Activated T-cell treated with anti-CD3 and anti-CD28 coated beads, Interleukin-2, amount 50 U/mL, for 1 hour (primary cell): ENCODE data around the gene ATG2A.
"Not testable (repeated sequence)": the region's sequence is repeated elsewhere in the genome, so short reads cannot be mapped to it uniquely, and the experiment has no call there.

Experiments used
- DNase-seq: peaks from one replicate; pipeline ENCODE4 v3.0.0-alpha.2; 2020

Gene ATG2A

DNA sequence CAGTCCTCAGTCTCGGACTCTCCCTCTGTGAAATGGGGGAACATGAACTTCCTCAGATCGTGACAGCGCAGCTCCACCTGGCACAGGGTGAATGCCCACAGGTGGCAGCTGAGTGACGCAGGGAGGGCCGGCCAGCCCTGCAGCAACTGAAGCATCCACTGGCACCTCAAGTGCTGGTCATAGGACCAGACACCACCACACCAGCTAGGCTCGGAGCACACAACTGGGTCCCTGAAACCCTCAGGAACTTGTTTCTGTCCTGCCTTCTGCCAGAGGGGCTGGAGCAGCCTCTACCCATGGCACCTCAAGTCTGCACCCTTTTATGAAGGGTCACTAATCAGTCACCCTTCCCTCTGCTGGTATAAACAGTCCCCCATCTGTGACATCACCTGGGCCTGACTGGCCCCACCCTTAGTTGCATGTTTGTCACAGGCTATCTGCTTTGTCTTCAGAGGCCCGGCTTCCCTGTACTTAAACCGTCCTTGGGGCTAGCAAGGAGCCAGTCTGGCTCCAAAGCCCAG is 65.1 kb downstream of the ATG2A start:
- no peak for DNase-seq

DNA sequence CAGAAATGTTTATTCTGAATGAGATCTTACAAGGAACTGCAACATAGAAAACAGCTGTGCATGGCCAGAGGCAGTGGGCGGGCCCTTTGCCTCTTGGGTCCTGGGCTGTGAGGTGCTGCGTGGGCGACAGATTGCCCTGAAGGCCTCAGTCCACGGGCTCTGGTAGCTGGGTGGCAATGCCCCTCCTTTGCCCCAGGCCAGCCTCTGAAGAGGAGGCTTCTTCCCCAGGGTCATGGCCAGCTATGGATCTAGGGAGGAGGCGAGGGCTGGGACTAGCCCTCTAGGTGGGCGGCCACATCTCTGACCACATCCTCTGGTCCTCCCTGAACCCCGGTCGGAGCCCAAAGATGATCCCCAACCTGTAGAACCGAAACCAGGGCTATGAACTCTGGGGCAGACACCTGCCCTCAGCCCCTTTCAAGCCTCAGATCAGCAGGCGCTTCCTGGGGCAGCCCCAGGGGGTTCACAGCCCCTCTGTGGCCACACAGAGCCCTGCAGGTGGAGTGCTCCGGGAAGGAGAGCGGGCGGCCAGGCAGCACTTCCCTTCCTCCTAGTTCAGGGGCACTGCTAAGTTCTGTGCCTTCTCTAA is 65.9 kb downstream of the ATG2A start:
- DNase-seq: peak; percentile 50

DNA sequence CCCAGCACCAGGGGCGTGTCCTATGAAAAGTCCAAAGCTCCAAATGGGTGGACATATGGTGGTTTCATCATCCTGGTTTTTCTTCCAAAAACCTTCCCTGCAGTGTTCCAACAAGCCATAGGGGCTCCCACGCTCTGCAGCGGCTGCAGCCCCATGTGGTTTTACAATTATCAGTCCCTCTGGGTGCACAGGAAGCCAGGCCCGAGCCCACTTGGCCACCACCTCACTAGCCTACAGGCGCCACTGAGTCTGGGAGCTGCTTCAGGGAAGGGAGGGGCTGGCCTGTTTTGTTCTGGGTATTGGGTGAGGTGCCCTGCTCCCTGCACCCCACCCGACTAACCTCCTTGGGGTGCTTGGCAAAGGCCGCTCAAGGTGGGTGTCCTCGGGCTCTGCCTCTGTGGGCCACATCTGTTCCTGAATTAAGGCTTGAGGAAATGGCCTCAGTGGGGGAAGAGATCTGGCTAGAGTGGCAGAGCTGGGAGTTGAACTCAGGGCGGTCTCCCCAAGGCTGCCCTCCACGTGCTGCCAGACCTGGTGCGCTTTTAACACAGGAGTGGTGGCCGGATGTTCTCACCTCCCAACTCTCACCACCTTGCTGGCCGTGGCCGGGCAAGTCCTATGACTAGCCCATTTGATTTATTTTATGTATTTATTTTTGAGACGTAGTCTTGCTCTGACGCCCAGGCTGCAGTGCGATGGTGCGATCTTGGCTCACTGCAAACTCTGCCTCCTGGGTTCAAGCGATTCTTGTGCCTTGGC is 67.2 kb downstream of the ATG2A start:
- DNase-seq: no peak

DNA sequence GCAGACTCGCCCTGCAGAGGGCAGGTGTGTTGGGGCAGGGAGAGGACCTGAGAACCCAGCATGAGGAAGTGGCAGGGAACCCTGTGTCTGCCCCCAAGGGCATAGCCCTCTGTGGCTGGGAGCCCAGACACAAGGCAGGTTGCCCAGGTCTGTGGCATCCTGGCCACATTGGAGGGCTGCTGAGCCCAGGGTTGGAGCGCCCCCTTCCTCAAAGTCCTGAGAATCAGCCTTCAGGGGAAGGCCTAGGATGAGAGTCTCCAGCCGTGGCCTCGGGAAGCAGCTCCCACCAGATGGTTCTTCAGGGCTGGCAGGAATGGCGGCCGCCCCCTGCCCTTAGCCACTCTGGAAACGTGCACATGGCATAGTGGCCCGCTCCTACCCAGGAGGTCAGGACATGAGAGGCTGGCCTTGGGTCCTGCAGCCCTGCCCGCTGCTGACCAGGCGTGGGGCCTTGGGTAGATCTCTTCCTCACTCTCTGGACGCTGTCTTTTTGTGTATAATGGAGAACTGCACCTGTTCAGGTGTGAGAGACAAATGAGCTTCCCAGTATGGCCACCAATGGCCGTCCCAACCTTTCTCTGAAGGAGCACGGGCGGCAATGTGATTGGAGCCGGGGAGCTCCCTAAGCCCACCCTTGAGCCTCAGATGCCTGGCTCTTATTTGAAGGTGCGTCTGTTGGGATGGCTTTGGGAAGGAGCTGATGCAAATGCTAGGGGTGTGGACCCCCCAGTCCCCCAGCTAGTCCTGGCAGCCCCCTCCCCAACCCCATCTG is 68.0 kb downstream of the ATG2A start:
- DNase-seq: no peak

DNA sequence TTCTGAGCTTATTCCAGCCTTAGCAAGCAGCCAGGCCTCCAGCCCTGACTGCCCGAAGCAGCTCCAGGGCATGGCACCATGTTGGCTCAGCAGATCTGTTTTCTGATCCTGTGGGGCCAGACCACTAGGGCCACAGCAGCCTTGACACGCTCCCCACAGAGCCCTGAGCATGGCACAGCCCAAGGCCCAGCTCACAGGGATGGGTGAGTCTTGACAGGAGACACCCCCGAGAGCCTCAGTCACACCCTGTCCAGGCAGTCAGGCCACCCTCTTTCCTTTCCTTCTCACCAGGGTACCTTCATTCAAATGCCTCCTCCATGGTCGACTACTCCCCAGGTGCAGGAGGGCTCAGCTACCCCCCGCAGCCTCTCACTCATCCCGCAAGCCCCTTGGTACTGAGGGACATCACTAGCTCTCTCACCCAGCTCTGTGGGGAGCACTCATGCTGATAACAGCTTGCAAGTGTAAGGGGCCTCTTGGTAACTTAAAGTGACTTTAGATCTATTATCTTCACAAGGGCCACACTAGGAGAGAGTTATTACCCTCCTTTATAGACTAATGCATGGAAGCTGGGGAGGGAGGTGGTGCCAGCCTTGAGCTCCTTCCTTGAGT is 68.7 kb downstream of the ATG2A start:
- no peak for DNase-seq

DNA sequence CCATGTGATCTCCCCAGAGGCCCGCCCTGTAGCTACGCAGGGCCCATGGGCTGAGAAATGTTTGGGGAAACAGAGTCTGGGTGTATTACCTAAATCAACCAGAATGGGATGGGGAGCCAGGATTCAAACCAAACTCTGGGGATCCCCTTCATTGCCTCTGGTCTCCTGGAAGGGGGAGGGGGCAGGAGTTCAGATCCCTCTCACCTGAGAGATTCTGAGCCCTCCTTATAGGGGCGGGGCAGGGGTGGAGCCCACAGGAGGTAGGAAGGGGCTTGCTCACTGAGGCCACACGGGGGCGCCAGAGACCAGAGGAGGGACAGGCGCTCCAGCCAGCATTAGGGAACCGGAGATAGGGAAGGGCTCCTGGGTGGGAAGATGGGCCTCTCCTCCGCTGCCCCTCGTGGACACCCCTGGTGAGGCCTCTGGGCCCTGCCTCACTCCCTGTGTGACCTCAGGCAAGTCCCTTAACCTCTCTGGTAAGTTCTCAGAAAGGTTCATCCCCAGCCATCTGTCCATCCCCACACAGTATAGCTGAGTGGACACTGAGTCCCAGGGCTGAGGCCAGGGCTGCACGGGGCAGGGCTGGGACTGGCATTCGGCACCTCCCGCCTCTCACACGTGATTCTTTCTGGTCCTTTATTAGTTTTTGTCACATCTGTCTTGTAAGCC is 69.9 kb downstream of the ATG2A start:
- DNase-seq: peak; percentile 93

DNA sequence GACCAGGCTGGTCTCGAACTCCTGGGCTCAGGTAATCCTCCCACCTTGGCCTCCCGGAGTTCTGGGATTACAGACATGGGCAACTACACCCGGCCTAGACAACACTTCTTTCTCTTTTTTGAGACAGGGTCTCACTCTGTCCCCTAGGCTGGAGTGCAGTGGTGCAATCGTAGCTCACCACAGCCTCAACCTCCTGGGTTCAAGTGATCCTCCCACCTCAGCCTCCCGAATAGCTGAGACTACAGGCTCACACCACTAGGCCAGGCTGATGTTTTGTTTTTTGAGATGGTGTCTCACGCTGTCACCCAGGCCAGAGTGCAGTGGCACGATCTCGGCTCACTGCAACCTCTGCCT is 71.3 kb downstream of the ATG2A start:
- DNase-seq: not testable (repeated sequence)

DNA sequence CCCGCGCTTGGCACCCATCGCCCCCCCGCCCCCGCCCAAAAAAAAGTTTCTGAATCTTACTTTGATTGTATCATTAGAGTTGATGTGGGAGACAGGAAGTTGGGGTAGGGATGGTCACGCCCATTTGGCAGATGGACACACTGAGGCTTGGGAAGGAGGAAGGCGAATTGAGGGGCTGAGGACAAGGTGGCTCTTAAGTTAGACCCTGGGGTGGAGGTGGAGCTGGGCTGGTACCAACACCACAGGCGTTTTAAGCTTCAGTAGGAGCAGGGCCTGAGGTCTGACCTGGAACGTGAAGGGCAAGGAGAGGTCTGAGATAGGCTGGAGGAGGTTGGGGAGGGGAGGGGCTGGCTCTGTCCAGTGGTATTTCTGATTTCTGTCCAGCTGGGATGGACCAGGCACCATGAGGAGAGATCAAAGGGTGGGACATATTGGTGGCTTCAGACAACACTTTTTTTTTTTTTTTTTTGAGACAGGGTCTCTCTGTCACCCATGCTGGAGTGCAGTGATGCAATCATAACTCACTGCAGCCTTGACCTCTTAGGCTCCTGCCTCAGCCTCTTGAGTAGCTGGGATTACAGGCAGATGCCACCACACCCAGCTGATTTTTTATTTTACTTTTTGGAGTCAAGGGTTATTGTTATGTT is 71.8 kb downstream of the ATG2A start:
- no peak for DNase-seq
